Stimulated activated CD4-positive, alpha-beta T cell treated with anti-CD3 and anti-CD28 coated beads, Interleukin-15, amount 100 ng/mL, for 1 hour (primary cell): Measurements from ENCODE around the gene KCNAB2.

Source experiments
- DNase-seq, 2 donors: peaks; one replicate each; pipeline ENCODE4 v3.0.0-alpha.2; 2020; ENCODE audit warnings: low read depth in 1 of 2, low spot score in 1 of 2

The KCNAB2 gene

DNA sequence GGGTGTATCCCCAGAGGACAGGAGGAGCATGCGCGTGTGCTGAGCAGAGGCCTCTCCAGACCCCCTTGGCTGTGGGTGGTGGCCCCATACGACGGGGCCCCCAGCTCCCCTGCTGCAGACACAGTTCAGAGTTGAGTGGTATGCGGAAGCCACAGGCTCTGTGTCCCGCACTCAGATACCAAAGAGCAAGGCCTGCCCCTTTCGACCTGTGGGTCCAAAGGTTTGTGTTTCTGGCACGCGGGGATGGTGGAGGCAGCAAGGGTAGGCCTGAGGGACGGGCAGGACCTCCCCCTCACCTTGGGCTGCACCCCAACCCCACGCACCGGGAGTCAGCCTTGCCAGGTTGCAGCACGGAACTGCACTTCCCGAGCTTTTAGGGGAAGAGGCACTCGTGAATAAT, at the start of gene KCNAB2:
KCNAB2 (plus strand) TSS at position 328 of the 400 bp plus-strand sequence. CDS start 5,649 bp downstream, outside the sequence.
- no peak for DNase-seq

DNA sequence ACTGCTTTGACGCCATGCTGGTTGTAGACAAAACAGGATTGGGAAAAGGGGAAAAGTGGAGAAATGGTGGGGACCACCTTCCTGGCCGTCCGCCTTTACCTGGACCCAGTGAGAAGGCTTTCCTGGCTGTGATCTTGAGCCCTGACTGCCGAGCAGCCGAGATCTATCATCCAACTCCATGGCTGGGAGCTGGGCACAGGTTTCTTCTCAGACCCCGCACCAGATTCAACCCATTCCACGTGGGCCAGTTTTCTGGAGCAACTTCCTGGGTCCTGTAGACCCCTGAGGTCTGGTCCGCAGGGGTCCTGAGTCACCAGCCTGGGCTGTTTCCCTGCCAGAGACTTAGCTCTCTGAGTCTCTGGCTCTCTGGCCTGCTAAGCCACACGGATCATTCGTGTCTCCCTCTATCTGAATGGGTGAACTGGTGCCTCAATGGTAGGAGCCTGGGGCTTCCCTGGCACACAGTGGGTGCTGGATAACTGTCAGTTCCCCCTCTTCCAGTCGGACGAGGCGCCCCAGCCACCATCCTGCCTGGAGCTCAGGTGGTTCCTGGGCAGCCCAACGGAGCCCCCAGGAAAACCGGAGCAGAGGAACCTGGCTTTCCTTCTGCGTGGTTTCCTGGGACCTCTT, 48.9 kb upstream of the KCNAB2 start:
- no peak for DNase-seq

DNA sequence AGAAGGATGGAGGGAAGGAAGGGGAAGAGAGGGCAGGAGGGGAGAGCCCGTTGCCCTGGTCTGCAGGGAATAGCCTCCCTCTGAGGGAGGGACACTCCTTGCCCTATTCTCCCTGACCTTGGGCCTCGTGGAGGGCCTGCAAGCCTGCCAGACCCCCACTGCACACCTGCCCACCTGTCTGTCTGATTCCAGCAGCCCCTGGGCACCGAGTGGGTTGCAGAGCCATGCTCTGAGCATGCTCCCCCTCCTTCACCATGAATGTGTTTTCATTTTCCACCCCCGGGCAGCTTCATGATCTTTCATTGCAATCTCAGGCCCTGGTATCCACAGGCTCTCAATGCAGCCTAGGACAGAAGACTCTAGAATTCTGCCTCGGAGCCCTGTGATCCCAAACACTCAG, 48.4 kb upstream of the KCNAB2 start:
- DNase-seq, result no peak

DNA sequence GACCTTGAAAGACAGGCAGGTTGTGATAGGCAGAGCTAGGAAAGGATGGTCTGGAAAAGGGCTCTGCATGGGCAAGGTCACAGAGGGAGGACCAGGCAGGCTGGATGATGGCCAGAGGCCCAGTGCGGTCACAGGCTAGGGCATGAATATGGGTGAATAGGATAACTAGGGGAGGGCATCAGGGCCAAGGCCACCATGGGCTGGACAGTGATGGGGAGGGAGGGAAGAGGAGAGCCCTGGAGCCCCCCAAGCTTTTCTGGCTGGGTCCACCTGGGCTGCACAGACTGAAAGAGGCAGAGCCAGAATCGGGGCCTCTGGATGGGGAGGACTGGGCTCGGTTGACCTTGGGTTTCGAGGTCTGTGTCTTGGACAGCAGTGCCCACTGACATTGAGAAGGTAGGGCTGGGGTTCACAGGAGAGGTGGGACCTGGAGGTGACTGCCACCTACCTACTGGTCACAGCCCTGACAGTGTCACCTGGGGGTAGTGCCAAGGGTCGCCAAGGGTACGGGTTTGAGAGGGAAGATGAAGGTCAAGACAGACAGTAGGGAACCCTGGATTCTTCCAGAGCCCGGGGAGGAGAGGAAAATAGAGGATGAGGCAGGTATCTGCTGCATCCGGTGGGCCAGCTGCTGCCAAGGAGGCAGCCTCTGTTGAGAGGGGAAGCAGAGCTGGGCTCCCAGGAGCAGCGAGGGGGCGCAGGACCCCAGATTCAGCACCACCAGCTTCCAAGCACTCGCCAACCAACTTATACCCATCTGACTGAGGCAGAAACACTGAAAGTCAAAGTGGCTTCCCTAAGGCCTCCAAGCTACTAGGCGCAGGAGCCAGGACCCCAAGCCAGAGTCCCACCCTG, 47.4 kb upstream of the KCNAB2 start:
- no peak for DNase-seq

DNA sequence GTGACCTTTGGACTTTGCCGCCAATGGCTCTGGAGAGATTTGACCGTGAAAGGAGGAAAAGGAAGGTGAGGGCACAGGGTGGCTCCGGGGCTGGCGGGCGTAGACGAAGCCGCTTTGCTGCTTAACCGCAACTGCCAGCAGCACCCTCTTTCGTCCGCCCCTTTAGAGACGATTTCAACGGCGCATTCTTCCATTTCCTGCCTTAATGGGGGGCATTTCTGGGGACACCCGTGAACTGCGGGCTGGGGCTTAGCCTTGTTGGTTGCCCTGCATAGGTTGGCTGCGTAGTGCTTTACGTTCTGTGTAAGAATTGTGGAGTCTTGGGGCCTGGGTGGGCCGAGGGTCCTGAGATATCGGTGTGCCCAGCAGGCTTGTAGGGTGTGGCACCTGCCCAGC, 46.8 kb upstream of the KCNAB2 start:
- DNase-seq, result no peak

DNA sequence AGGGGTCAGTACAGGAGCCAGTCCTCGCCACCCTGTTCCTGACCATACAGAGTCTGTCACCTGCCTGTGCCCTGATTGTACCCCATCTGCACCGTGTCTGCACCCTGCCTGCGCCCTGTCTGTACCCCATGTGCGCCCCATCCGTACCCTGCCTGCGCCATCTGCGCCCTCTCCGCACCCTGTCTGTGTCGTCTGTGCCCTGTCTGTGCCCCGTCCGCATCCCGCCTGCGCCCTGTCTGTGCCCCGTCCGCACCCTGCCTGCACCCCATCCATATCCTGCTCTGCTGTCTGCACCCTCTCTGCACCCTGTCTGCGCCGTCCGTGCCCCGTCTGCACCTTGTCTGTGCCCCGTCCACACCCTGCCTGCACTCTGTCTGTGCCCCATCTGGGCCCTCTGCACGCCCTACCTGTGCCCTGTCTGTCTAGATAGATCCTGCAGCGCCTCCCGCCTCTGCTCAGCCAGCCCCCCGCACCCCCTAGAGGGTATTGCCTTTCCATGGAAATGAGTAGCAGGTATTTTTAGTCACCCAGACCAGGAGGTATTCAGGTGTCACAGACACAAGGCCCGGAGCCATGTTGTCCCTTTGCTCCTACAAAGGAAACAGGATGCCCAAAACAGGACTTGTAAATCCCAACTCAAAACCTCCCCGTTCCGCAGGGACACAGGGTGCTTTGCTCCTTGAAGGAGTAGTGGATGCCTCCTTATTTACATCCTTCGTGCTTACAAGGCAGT, 45.8 kb upstream of the KCNAB2 start:
- DNase-seq, result no peak

DNA sequence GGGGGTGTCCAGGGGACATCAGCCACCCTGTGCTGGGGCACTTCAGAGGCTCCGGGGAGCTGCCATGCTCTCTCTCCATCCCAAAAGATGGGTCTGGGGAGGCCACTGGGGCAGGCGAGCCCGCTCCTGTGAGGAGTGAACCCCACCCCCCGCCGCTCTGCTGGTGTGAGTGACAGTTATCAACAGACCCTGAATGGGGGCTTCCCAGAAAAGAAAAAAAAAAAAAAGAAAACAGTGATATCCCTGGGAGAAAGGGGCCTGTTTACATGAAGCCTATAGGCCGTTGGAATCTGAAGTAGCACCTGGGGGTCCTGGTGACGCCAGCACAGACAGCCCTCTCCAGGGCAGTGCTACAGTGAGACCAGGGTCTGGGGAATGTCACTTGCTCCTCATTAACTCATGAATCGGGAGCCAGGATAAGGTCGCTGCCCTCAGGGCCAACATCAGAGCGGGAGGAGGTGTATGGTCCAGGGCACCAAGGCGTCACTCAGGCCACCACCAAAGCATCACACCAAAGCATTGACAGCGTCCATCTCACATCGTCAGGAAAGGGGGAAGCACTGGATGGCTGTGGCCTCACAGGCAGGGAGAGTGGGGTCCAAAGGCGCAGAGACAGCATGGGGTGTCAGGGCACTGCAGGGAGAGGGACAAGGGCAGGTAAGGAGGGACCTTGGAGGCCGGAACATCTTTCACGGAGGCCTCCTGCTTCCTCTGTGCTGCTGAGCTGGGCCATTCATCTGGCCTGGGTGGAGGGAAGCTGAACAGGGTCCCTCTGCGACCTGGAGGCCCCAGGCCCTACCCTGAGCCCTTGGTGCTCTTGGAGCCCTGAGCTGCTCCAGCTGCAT, 45.0 kb upstream of the KCNAB2 start:
- no peak for DNase-seq

DNA sequence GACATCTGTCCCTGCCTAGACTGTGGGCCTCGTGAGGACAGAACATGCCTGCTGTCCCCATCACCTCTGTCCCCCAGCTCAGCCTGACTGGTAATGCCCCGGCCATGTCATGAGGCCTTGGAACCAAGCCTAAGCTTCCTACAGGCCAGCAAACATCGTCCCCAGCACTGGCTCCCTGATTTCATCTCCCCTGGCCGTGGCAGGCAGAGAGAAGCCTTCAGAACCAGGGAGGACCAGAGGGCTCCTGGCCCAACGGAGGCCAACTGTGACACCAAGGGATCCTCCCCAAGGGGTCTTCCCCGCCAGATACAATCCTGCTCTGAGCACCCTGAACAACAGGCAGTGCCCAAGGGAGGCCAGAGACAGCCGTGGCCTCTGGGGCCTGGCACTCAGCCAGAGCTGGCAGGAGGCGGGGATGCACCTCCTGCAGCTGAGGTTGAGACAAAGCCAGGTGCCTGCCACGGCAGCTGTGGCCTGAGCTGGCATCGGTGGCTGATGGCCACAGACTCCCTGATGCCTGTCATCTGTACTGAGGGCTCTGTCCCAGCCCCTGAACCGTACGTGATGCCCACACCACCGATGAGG, 43.6 kb upstream of the KCNAB2 start:
- DNase-seq, result no peak

DNA sequence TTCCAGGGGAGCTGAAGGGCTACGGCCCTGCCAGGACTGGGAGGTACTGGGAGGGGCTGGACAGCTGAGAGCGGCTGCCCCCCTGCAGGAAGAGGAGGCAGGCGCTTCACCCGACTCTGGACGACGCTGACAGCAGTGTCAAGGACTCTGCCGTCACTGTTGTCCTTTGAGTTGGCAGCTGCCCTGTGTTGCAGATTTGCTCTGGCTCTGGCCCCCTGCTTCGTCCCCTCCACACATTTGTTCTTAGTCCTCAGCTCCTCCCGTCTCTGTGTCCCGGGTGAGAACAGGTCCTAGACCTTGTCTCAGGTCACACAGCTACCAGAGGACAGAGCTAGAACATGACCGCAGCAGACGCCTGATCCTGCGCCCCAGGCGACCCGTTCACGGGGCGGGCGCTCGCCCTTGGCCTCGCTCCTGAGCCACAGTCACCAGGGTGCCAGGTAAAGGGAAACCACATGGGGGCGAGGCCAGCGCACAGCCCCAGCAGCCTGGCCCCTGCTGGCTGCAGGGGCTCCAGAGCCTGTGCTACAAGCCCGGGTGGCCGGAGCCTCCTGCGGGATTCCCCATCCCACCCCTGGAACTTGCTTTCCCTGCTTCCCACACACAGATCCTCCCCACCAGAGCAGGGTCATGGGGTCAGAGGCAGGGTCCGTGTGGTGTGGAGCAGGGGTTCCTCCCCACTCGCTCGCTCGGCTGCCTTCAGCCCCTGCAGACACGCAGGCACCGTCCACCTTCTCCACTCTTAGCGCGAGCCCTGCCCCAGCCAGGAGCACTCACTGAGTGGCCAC, 42.8 kb upstream of the KCNAB2 start:
- DNase-seq, result no peak

DNA sequence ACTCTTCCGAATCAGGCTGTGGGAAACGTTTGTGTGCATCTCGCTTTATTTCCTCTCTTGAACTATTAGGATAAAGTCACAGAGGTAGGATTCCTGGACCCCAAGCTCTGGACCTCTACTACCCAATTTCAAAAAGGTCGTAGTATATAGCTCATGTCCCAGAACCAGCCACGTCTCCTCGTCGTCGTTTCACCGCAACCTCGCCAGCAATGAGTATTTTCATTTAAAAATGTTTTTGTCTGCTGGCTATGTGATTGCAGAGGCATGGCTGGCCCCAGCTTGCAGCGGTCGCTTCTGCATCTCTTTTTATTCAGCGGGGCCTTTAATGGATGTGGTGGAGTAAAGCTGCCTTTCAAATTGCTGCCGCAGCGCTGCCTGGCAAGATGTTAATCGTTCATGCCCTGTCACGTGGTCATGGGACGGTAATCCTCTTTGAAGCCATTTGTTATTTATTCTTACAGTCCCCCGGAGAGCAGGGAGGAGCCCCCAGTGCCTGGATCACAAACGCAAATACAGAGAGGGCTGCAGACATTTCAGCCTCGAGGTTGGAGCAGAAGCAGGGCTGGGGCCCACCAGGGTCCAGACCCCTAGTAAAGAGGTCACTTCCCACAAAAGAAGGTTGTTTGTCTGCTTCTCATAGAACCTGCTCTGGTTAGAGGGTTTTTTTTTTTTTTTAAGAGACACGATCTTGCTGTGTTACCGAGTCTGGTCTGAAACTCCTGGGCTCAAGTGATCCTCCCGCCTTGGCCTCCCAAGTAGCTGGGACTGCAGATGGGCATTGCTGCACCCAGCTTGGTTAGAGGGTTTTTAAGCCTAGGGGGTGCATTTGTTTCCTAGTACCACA, 41.9 kb upstream of the KCNAB2 start:
- DNase-seq, result no peak

DNA sequence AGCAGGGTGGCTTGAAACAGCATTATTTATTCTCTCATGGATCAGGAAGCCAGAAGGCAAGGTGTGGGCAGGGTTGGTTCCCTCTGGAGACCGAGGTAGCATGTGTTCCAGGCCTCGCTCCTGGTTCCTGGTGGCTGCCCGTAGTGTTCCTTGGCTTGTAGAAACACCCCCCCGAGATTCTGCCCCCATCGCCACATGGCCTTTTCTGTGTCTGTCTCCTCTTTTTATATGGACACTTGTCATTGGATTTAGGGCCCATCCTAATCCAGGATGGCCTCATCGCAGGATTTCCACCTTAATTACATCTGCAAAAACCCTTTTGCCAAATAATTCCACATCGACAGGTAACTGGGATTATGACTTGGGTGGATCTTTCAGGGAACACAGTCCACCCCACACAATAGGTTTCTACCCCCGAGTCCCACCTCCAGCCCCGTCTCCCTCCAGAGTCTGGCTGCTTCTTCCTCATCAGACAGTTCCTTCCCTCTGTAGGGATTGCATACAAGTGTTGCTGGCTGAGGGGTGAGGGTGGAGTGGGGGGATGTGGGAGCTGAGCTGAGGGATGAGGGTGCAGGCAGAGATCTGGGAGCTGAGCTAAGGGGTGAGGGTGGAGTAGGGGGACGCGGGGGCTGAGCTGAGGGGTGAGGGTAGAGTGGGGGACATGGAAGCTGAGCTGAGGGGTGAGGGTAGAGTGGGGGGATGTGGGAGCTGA, 41.1 kb upstream of the KCNAB2 start:
- DNase-seq, result no peak

DNA sequence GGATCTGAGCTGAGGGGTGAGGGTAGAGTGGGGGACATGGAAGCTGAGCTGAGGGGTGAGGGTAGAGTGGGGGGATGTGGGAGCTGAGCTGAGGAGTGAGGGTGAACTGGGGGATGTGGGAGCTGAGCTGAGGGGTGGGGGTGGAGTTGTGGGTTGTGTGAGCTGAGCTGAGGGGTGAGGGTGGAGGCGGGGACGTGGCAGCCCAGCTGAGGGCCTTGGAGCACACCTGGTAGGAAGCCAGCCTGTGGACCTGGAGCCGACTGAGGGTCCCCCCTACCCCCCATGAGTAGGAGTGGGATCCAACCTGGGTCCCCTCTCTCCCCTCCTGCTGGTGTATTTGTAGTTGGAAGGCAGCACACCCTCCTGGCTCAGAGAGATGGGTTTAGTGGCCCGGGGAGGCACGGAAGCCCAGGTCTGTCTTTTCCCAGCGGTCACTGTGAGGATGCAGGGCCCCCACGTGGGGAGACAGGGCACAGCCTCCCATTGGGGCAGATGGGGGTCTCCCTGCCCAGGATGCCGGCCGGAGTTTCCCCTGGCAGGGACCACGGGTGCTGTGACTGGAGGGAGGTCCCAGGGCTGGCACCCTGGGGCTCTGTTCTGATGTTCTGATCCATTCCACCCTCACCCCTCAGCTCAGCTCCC, 40.3 kb upstream of the KCNAB2 start:
- no peak for DNase-seq

DNA sequence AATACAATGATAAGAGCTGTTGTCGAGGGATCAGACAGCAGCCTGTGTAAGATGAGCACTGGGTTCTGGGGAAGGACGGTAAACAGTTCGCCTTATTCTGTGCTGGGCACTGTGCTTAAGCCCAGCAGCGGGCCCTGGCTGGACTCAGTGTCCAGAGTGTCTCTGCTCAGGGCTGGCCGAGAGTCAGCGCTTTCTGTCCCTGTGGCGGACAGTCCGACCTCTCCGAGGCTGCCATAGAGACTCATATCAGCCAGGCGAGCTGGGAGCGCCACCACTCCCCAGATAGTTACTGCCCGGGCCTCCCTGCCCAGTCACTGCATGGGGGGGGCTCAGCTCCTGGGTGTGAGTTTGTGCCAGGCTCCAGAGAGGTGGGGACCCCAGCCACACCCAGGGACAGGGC, 38.8 kb upstream of the KCNAB2 start:
- no peak for DNase-seq

DNA sequence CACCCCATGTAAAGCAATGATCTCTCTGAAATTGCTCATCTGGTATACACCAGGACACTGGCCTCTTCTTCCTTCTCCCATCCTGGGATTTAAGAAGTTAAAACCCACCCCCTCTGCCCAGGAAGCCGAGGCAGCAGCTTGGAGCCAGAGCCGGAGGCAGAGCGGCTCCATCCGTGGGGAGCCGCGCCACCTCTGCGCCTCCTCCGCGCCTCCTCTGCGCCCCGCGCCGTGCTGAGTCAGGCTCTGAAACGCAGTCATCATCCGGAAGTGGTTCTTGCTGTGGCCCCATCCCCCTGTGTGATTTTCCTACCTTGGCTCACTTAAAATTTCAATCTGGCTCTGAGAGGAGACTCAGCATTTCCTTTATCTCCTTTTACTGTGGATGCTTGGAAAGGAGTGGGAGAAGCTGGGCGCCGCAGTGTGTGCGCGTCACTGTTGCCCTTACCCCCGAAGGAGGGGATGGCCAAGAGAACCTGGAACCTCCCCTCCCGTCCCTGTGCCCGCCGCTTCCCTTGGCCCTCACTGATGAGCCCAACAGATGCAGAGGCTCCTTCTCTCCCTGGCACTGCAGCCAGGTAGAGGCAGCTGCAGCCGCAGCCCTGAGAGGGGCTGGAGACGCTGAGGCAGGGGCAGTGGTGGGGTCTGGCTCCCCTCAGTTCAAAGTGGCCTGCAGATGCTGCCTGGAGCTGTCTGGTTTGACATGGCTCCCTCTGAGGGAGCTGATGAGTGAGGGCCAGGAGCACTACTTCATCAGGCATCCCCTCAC, 38.2 kb upstream of the KCNAB2 start:
- no peak for DNase-seq

DNA sequence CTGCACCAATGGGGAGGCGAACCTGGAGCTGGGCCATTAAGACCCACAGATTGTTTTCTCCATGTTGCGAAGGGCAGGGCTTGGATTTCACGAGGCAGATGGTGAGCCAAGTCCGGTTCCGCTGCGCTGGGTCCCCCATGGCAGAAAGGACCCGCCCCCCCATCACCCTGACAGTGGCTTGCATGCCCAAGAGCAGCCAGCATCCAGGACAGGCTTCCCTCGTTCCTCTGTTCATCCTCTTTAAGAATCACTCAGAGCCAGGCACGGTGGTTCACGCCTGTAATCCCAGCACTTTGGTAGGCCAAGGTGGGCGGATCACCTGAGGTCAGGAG, 37.6 kb upstream of the KCNAB2 start:
- no peak for DNase-seq

DNA sequence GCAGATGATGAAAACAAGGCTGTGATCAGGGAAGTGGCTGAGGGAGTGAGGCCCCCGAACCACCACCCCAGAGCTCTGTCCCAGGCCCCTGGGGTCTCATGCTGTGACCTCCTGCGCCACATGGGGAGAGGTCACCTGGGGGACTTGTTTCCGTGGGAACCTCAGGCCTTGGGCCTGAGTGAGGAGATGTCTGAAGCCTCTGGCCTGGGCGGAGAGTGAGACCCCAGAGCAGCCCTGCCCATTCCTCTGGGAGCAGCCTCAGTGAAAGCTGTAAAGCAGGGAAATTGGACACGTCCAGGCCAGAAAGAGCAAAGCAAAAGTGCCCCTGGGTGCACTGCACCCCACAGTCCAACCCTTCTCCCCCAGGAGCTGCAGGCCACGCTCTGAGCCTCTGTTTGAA, 37.0 kb upstream of the KCNAB2 start:
- DNase-seq, result no peak
